ENCODE results near the gene EIF2B4.

DNA sequence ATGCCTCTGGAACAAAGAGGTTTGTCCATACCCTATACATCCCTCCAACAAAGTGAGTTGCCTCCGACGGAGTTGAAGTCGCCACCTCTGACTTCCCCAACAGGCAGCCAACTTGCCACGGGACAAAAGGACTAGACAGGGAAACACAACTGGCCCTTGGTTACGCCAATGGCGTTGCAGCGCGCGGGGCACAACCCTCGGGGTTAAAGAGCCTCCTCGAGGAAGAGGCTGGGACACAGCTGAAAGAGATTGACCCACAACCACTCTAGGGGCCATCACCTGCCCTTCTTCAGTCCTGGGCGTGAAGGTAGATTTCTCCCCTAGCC, 14.1 kb downstream of the EIF2B4 start:
- TF ChIP-seq, protein P1, sequence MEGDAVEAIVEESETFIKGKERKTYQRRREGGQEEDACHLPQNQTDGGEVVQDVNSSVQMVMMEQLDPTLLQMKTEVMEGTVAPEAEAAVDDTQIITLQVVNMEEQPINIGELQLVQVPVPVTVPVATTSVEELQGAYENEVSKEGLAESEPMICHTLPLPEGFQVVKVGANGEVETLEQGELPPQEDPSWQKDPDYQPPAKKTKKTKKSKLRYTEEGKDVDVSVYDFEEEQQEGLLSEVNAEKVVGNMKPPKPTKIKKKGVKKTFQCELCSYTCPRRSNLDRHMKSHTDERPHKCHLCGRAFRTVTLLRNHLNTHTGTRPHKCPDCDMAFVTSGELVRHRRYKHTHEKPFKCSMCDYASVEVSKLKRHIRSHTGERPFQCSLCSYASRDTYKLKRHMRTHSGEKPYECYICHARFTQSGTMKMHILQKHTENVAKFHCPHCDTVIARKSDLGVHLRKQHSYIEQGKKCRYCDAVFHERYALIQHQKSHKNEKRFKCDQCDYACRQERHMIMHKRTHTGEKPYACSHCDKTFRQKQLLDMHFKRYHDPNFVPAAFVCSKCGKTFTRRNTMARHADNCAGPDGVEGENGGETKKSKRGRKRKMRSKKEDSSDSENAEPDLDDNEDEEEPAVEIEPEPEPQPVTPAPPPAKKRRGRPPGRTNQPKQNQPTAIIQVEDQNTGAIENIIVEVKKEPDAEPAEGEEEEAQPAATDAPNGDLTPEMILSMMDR (IDR thresholded peaks at IDR 0.05; ENCODE audit: insufficient read depth, low read length, poor library complexity, severe bottlenecking) = no peak
- TF ChIP-seq EZH2phosphoT487 (conservative IDR thresholded peaks at IDR 0.05; ENCODE audit: low read length) = no peak

Measured in SU-DHL-6 (cell line).